ENCODE measurements around the gene OSBPL2.

OSBPL2 gene

DNA sequence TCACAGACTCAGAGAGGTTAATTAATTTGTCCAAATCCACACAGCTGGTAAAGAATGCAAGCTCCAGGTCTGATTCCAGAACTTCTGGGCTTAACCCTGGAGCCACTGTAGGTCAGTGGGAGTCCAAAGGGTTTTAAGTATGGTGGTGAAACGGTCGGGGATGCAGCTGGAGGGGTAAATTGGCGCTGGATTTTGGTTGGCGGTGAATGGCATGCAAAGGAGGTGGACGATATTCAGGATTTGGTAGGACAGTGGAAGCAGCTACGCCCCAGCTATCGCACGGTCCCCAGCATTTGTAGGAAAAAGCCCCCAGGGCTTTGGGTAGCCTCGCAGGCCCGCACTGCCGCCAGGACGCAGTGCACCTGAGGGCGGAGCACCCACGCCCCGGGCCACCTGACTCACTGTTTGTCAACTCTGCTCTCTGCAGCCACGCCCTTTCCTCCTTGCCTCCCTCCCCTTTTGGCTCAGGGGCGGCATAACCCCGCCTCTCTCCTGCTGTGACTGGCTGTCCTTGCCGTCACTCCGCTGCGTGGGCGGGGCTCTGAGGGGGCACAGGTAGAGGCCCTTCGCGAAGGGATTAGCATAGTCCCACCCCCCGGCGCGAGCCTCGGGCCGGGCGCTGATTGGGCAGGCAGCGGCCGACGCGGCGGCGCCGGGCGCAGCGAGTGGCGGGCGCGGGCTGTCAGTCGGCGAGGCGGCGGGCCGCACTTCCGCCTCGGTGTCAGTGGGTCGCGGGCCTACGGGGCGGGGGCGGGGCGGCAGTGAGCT, at the start of gene OSBPL2:
TSS of gene OSBPL2 (plus strand) at position 721 of the 768 bp plus-strand sequence. CDS start 17,664 bp downstream, outside the sequence.
- DNase-seq (ENCODE audit: low read depth), result peak; percentile 95

- DNase-seq (ENCODE audit: low read depth), result no peak
Measured at GRCh38 chr20:62190639-62191411, 47.5 kb upstream of the OSBPL2 start.

GRCh38 chr20:62191781-62192559, 46.4 kb upstream of the OSBPL2 start:
- no peak for DNase-seq (ENCODE audit: low read depth)

- DNase-seq (ENCODE audit: low read depth), result no peak
Measured at GRCh38 chr20:62192635-62193034, 45.7 kb upstream of the OSBPL2 start.

DNA sequence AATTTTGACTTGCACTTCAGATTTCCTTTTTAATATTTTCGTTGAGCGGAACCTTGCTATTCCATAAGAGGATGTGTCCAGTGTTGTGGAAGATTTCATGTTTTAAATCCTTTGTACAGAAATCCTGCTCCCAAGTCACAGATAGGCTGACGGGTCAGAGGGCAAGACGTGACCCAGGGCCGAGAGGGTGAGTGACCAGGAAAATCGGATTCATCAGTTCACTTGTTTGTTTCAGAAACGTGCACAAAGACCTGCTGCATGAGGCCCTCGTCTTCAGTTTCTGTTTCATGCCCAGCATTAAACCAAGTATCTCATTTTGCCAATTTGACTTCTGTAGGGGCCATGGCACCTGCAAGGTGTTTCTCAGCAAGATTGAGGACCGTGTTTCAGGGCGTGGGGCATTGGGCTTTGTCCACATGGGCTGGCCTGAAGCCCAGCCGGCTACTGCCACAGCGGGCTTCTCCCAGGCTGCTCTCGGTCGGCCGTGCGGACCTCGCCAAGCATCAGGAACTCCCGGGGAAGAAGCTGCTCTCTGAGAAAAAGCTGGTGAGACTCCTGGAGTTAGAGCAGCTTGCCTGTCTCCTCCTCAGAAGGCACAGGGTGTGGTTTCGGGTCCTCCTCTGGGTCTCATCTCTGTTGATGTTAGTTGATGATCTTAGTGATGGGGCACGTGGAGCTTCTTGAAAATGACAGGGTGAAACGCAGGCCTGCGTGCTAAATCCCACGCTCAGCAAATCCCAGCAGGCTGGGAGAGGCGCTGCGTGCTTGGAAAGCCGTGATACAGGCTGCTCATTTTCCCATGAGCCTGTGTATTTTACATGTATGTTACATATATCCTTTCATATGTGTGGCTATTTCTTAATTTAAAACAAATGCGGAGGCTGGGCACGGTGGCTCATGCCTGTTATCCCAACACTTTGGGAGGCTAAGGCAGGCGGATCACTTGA, 45.0 kb upstream of the OSBPL2 start:
- no peak for DNase-seq (ENCODE audit: low read depth)

DNA sequence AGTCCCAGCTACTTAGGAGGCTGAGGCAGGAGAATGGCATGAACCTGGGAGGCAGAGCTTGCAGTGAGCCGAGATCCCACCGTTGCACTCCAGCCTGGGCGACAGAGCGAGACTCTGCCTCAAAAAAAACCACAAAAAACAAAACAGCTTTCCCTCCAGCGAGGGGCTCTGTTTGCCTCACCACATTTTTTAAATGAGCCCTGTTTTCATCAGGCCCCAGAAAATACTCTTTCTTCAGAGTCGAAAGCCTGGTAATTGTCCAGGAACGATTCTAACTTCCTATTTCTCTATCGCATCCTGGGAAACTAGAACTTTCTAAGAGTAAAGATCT, 43.3 kb upstream of the OSBPL2 start:
- no peak for DNase-seq (ENCODE audit: low read depth)

- no peak for DNase-seq (ENCODE audit: low read depth)
Measured at GRCh38 chr20:62195736-62196135, 42.6 kb upstream of the OSBPL2 start.

- no peak for DNase-seq (ENCODE audit: low read depth)
Measured at GRCh38 chr20:62196286-62196685, 42.0 kb upstream of the OSBPL2 start.

DNA sequence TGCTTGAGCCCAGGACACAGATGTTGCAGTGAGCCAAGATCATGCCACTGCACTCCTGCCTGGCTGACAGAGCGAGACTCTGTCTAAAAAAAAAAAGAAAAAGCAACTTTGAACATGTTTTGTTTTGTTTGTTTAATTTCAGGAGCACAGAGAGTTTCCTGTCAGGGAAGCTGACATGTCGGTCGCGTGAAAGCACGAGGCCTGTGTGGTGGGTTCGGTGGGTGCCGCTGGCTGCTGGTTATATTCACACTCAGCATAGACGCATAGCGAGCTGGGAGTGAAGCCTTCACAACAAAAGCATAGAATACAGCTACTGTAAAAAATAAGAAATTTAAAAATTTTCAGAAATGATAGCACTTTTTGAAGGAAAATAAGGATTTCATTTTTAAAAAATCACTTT, 41.0 kb upstream of the OSBPL2 start:
- DNase-seq (ENCODE audit: low read depth), result no peak

GRCh38 chr20:62197801-62198200, 40.5 kb upstream of the OSBPL2 start:
- DNase-seq (ENCODE audit: low read depth), result no peak

- DNase-seq (ENCODE audit: low read depth), result no peak
Measured at GRCh38 chr20:62198496-62198895, 39.8 kb upstream of the OSBPL2 start.

DNA sequence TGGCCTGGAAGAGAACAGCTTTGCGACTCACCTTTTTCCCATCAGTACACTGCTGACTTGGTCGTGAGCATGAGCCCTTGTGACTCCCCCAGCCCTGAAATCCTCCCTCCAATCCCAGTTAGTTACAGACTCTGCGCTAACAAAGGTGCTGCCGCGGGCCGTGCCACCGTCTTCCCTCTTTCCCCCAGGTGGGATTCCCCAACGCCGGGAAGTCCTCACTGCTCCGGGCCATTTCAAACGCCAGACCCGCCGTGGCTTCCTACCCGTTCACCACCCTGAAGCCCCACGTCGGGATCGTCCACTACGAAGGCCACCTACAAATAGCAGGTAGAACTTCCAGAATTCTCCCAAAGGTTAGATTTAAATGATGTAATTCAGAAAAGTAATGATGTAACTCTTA, 39.4 kb upstream of the OSBPL2 start:
- DNase-seq (ENCODE audit: low read depth), result no peak

DNA sequence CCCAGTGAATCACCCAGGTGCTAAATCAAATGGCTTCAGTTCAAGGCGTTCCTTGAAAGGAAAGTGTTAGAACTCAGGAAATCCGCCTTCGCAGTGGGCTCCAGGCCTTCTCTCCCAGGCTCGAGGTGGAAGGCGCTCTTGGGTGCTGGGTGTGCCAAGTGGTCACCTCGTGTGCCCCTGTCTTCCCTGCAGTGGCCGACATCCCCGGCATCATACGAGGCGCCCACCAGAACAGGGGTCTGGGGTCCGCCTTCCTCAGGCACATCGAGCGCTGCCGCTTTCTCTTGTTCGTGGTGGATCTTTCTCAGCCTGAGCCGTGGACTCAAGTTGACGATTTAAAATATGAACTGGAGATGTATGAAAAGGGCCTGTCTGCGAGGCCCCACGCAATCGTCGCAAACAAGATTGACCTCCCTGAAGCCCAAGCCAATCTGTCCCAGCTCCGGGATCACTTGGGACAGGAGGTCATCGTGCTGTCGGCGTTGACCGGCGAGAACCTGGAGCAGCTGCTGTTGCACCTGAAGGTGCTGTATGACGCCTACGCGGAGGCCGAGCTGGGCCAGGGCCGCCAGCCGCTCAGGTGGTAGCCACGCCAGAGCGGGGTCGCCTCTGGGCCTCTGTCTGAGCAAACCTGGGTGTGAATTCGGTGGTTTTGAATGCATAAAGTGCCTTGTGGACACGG, 37.7 kb upstream of the OSBPL2 start:
- DNase-seq (ENCODE audit: low read depth), result no peak

- DNase-seq (ENCODE audit: low read depth), result no peak
Measured at GRCh38 chr20:62201173-62202082, 36.9 kb upstream of the OSBPL2 start.

GRCh38 chr20:62202083-62202395, 36.3 kb upstream of the OSBPL2 start:
- peak; percentile 31 for DNase-seq (ENCODE audit: low read depth)

- no peak for DNase-seq (ENCODE audit: low read depth)
Measured at GRCh38 chr20:62202676-62203377, 35.5 kb upstream of the OSBPL2 start.

DNA sequence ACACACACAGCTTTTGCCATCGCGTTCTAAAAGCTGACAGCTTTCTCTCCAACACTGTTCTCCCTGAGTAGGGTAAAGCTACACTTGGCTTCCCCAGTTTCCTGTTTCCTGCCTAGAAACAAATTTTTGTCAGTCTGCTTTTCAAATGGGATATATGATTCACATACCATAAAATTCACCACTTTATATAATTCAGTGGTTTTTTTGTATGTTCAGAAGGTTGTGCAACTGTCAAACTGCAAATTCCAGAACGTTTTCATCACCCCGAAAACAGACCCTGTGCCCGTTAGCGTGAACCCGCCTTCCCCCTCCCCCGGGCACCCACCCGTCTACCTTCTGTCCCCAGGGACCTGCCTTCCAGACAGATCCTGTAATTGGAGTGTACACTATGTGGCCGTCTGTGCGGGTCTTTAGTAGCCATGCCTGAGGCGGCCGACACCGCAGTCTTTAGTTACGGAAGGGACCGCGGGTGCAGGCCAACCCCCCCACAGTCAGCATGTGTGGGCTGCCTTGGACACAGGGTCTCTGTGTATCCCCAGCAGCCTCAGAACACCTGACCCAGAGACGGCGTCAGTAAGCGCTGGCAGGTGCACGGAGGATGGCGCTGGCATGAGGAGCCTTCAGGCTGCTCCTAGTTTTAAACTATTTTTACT, 34.8 kb upstream of the OSBPL2 start:
- DNase-seq (ENCODE audit: low read depth), result peak; percentile 74

DNA sequence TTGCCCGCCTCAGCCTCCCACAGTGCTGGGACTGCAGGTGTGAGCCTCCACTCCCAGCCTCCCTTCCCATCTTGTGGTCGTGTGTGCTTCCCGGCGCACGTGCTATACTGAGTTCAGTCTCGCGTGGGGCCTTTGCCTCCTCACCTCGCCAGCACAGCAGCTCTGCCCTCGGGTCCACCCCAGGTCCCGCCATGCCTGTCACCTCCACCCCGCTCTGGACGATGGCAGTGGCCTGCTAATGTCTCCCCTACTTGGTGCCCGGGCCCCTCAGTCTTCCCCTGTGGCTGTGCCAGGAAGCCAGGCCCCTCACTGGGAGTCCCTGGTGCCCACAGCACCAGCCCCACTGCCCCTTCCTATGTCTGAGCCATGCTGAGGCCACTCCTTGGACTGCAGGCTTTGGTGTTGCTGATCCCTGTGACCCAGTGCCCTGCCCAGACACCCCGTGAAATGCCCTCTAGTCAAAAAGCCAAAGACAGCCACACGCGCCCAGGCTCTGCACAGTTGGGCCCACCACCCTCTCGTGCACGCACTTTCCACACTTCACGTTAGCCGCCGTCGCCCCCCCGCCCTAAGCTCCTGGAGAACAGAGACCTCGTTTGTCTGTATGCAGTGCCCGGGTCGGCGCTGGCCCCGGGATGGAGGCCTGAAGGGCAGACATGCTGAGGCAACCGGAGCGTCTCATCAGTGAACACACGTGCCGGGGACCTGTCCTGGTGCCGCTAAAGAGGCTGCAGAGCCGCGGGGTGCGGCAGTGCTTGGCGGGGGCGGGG, 32.5 kb upstream of the OSBPL2 start:
- DNase-seq (ENCODE audit: low read depth), result no peak
